ENCODE results near the gene GRB14. TPM values are rescaled to one million over a fixed set of nuclear protein-coding genes. Genes with fewer than 3 reads are reported as not detected.

The GRB14 gene
- total and polyA plus RNA-seq, 2 of the 13 experiments (the other 11 are each of a cell fraction or from before 2014, with no cell fraction given), result 4.6 to 5.8 TPM

DNA sequence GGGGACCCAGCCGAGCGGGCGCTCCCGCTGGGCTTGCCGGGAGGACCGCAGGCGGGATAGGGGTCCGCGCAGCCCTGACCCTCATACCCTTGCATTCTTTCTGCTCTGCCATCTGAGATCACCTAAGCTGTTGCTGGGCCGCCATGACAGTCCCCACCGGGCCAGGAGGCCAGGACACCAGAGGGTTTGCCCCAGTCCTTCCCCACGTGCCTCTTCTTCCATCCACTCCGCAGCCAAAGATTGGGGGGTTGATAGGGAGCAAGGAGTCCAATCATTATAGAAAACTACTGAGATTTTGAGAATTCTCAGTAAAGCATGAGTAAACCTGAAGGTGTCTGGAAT lies 453 bp upstream of the GRB14 start (continued):
- no peak for TF ChIP-seq ZNF256 (CRISPR knock-in tag; conservative IDR thresholded peaks at IDR 0.05)
- TF ChIP-seq ZNF263 (CRISPR knock-in tag; IDR thresholded peaks at IDR 0.05), result peak; percentile 53; the same call in 1 of the 2 replicates
- TF ChIP-seq, protein P1, sequence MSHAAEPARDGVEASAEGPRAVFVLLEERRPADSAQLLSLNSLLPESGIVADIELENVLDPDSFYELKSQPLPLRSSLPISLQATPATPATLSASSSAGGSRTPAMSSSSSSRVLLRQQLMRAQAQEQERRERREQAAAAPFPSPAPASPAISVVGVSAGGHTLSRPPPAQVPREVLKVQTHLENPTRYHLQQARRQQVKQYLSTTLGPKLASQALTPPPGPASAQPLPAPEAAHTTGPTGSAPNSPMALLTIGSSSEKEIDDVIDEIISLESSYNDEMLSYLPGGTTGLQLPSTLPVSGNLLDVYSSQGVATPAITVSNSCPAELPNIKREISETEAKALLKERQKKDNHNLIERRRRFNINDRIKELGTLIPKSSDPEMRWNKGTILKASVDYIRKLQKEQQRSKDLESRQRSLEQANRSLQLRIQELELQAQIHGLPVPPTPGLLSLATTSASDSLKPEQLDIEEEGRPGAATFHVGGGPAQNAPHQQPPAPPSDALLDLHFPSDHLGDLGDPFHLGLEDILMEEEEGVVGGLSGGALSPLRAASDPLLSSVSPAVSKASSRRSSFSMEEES (CRISPR knock-in tag; IDR thresholded peaks at IDR 0.05), result no peak
- no peak for TF ChIP-seq SATB2 (CRISPR knock-in tag; IDR thresholded peaks at IDR 0.05)
- no peak for TF ChIP-seq ZNF274 (CRISPR knock-in tag; IDR thresholded peaks at IDR 0.05)
- TF ChIP-seq, protein P2, sequence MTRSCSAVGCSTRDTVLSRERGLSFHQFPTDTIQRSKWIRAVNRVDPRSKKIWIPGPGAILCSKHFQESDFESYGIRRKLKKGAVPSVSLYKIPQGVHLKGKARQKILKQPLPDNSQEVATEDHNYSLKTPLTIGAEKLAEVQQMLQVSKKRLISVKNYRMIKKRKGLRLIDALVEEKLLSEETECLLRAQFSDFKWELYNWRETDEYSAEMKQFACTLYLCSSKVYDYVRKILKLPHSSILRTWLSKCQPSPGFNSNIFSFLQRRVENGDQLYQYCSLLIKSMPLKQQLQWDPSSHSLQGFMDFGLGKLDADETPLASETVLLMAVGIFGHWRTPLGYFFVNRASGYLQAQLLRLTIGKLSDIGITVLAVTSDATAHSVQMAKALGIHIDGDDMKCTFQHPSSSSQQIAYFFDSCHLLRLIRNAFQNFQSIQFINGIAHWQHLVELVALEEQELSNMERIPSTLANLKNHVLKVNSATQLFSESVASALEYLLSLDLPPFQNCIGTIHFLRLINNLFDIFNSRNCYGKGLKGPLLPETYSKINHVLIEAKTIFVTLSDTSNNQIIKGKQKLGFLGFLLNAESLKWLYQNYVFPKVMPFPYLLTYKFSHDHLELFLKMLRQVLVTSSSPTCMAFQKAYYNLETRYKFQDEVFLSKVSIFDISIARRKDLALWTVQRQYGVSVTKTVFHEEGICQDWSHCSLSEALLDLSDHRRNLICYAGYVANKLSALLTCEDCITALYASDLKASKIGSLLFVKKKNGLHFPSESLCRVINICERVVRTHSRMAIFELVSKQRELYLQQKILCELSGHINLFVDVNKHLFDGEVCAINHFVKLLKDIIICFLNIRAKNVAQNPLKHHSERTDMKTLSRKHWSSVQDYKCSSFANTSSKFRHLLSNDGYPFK (CRISPR knock-in tag; IDR thresholded peaks at IDR 0.05; ENCODE audit: borderline replicate concordance), result no peak
- TF ChIP-seq MLLT10 (CRISPR knock-in tag; IDR thresholded peaks at IDR 0.05), result no peak
- TF ChIP-seq KAT8 (CRISPR knock-in tag; IDR thresholded peaks at IDR 0.05), result 0 out of 2 replicates have a peak, but pooled peaks have one; percentile 9
- TF ChIP-seq JUNB (CRISPR knock-in tag; IDR thresholded peaks at IDR 0.05; ENCODE audit: borderline replicate concordance), result no peak
- no peak for TF ChIP-seq ZNF660 (CRISPR knock-in tag; IDR thresholded peaks at IDR 0.05; ENCODE audit: borderline replicate concordance, low read depth)
- TF ChIP-seq MAZ (IDR thresholded peaks at IDR 0.05; ENCODE audit: borderline replicate concordance, low read depth, low read length), result no peak
- no peak for TF ChIP-seq MAZ (CRISPR knock-in tag; IDR thresholded peaks at IDR 0.05; ENCODE audit: low read depth)
- no peak for TF ChIP-seq HIVEP1 (CRISPR knock-in tag; IDR thresholded peaks at IDR 0.05)
- TF ChIP-seq, protein P3, sequence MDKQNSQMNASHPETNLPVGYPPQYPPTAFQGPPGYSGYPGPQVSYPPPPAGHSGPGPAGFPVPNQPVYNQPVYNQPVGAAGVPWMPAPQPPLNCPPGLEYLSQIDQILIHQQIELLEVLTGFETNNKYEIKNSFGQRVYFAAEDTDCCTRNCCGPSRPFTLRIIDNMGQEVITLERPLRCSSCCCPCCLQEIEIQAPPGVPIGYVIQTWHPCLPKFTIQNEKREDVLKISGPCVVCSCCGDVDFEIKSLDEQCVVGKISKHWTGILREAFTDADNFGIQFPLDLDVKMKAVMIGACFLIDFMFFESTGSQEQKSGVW (CRISPR knock-in tag; IDR thresholded peaks at IDR 0.05; ENCODE audit: borderline replicate concordance), result no peak
- TF ChIP-seq ZNF253 (CRISPR knock-in tag; IDR thresholded peaks at IDR 0.05; ENCODE audit: borderline replicate concordance), result no peak
- no peak for TF ChIP-seq PRPF4 (IDR thresholded peaks at IDR 0.05; ENCODE audit: low read depth, low read length, poor library complexity, severe bottlenecking)
- TF ChIP-seq, protein P4, sequence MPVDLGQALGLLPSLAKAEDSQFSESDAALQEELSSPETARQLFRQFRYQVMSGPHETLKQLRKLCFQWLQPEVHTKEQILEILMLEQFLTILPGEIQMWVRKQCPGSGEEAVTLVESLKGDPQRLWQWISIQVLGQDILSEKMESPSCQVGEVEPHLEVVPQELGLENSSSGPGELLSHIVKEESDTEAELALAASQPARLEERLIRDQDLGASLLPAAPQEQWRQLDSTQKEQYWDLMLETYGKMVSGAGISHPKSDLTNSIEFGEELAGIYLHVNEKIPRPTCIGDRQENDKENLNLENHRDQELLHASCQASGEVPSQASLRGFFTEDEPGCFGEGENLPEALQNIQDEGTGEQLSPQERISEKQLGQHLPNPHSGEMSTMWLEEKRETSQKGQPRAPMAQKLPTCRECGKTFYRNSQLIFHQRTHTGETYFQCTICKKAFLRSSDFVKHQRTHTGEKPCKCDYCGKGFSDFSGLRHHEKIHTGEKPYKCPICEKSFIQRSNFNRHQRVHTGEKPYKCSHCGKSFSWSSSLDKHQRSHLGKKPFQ (CRISPR knock-in tag; IDR thresholded peaks at IDR 0.05; ENCODE audit: insufficient replicate concordance), result no peak
- no peak for TF ChIP-seq ZFP36 (IDR thresholded peaks at IDR 0.05; ENCODE audit: borderline replicate concordance, low read depth, low read length, partially characterized antibody)
- no peak for TF ChIP-seq ZNF207 (IDR thresholded peaks at IDR 0.05; ENCODE audit: borderline replicate concordance)
- TF ChIP-seq SSRP1 (CRISPR knock-in tag; IDR thresholded peaks at IDR 0.05), result no peak
- no peak for TF ChIP-seq ZNF224 (CRISPR knock-in tag; IDR thresholded peaks at IDR 0.05)
- TF ChIP-seq GATAD1 (CRISPR knock-in tag; IDR thresholded peaks at IDR 0.05), result no peak
- no peak for TF ChIP-seq ZNF235 (CRISPR knock-in tag; IDR thresholded peaks at IDR 0.05; ENCODE audit: borderline replicate concordance)
- 0 out of 2 replicates have a peak, but pooled peaks have one; percentile 39 for TF ChIP-seq ZNF232 (CRISPR knock-in tag; IDR thresholded peaks at IDR 0.05; ENCODE audit: borderline replicate concordance)
- TF ChIP-seq ERF (CRISPR knock-in tag; IDR thresholded peaks at IDR 0.05), result no peak
- TF ChIP-seq CREB1 (IDR thresholded peaks at IDR 0.05), result no peak
- no peak for TF ChIP-seq CREB1 (CRISPR knock-in tag; IDR thresholded peaks at IDR 0.05)
